MM.1S (cell line): ENCODE data around the gene TMEM59L.

Source experiments
- DNase-seq: peaks from one replicate; pipeline ENCODE4 v3.0.0-alpha.2; 2015
- H2AFZ ChIP-seq: fragments of 300-600 bp; sonication (generic); 2 replicates; pipeline ENCODE4 v1.6.0; 2016; ENCODE audit warnings: antibody characterized with exemption, low read length
- H3F3A ChIP-seq: fragments of 300-600 bp; sonication (generic); 2 replicates; pipeline ENCODE4 v1.6.1; 2016; ENCODE audit warnings: mild to moderate bottlenecking, antibody characterized with exemption, low read length, moderate library complexity, mixed read lengths; ENCODE audit not compliant: insufficient read depth
- H3K27ac ChIP-seq: fragments of 300-600 bp; sonication (generic); 2 replicates; pipeline ENCODE4 v1.5.1; 2016; ENCODE audit warnings: mild to moderate bottlenecking, low read length
- H3K27me3 ChIP-seq: fragments of 300-600 bp; sonication (generic); replicated peaks from 2 replicates; pipeline ENCODE4 v1.6.0; 2016; ENCODE audit warnings: low read length; ENCODE audit not compliant: insufficient read depth
- H3K36me3 ChIP-seq: fragments of 300-600 bp; sonication (generic); replicated peaks from 2 replicates; pipeline ENCODE4 v1.6.1; 2016; ENCODE audit warnings: mild to moderate bottlenecking, low read length, mixed read lengths; ENCODE audit not compliant: insufficient read depth
- H3K4me1 ChIP-seq: fragments of 300-600 bp; sonication (generic); 2 replicates; pipeline ENCODE4 v1.6.1; 2016; ENCODE audit warnings: low read length, mixed read lengths
- H3K4me2 ChIP-seq: fragments of 300-600 bp; sonication (generic); 2 replicates; pipeline ENCODE4 v1.6.0; 2016; ENCODE audit warnings: low read depth, low read length
- H3K4me3 ChIP-seq: fragments of 300-600 bp; sonication (generic); 2 replicates; pipeline ENCODE4 v1.5.1; 2016; ENCODE audit warnings: low read length, mixed read lengths
- H3K79me2 ChIP-seq: fragments of 300-600 bp; sonication (generic); 2 replicates; pipeline ENCODE4 v1.6.1; 2016; ENCODE audit warnings: mixed run types, low read length, mixed read lengths
- H3K9ac ChIP-seq: fragments of 300-600 bp; sonication (generic); 2 replicates; pipeline ENCODE4 v1.6.1; 2016; ENCODE audit warnings: low read length, mixed read lengths
- H3K9me2 ChIP-seq: fragments of 300-600 bp; sonication (generic); replicated peaks from 2 replicates; pipeline ENCODE4 v1.6.1; 2016; ENCODE audit warnings: mild to moderate bottlenecking, low read length, mixed read lengths; ENCODE audit not compliant: insufficient read depth
- H3K9me3 ChIP-seq: fragments of 300-600 bp; sonication (generic); replicated peaks from 2 replicates; pipeline ENCODE4 v1.6.1; 2016; ENCODE audit warnings: mild to moderate bottlenecking, low read length, mixed read lengths; ENCODE audit not compliant: insufficient read depth
- H4K20me1 ChIP-seq: fragments of 300-600 bp; sonication (generic); 2 replicates; pipeline ENCODE4 v1.6.1; 2016; ENCODE audit warnings: mild to moderate bottlenecking, low read length, moderate library complexity, mixed read lengths; ENCODE audit not compliant: insufficient read depth
- CTCF ChIP-seq: fragments of 300-600 bp; sonication (generic); IDR thresholded peaks from 2 replicates; pipeline ENCODE4 v1.5.1; 2016; ENCODE audit warnings: antibody characterized with exemption, low read length, mixed read lengths
- EZH2 ChIP-seq: fragments of 300-600 bp; sonication (generic); optimal IDR thresholded peaks from 2 replicates; pipeline ENCODE3; 2017; ENCODE audit warnings: low read depth, mild to moderate bottlenecking, antibody characterized with exemption, low read length, mixed read lengths
- EZH2phosphoT487 ChIP-seq: fragments of 300-600 bp; sonication (generic); IDR thresholded peaks from 2 replicates; pipeline ENCODE4 v1.6.1; 2018; ENCODE audit warnings: antibody characterized with exemption, low read length

The TMEM59L gene

GRCh38 chr19:18603958-18604819, 8.5 kb upstream of the TMEM59L start:
- no peaks in the 10 kb centered on the region for H3F3A ChIP-seq
- no peaks in the 10 kb centered on the region for H4K20me1 ChIP-seq
- DNase-seq = no peak
- no peaks in the 10 kb centered on the region for H3K4me1 ChIP-seq
- no peak overlapping the region for H3K4me3 ChIP-seq
- no peak overlapping the region for H2AFZ ChIP-seq
- H3K36me3 ChIP-seq = no peaks in the 10 kb centered on the region
- H3K9me3 ChIP-seq = no peaks in the 10 kb centered on the region
- no peak overlapping the region for H3K9ac ChIP-seq
- no peak for TF ChIP-seq EZH2
- no peak for TF ChIP-seq CTCF
- TF ChIP-seq EZH2phosphoT487 = no peak
- H3K4me2 ChIP-seq = no peak overlapping the region
- peaks cover 85% of the 10 kb centered on the region for H3K27me3 ChIP-seq
- H3K9me2 ChIP-seq = no peaks in the 10 kb centered on the region
- no peak overlapping the region for H3K27ac ChIP-seq
- no peaks in the 10 kb centered on the region for H3K79me2 ChIP-seq

GRCh38 chr19:18604820-18605159, 7.9 kb upstream of the TMEM59L start:
- DNase-seq = no peak
- H3K4me3 ChIP-seq = no peak overlapping the region
- H4K20me1 ChIP-seq = no peaks in the 10 kb centered on the region
- H2AFZ ChIP-seq = no peak overlapping the region
- no peak for TF ChIP-seq EZH2
- no peak for TF ChIP-seq CTCF
- TF ChIP-seq EZH2phosphoT487 = no peak
- H3F3A ChIP-seq = no peaks in the 10 kb centered on the region
- H3K27ac ChIP-seq = no peak overlapping the region
- no peak overlapping the region for H3K9ac ChIP-seq
- H3K36me3 ChIP-seq = no peaks in the 10 kb centered on the region
- H3K27me3 ChIP-seq = peaks cover 85% of the 10 kb centered on the region
- H3K4me1 ChIP-seq = no peaks in the 10 kb centered on the region
- H3K9me3 ChIP-seq = no peaks in the 10 kb centered on the region
- no peaks in the 10 kb centered on the region for H3K9me2 ChIP-seq
- H3K4me2 ChIP-seq = no peak overlapping the region
- no peaks in the 10 kb centered on the region for H3K79me2 ChIP-seq

- H3F3A ChIP-seq = no peaks in the 10 kb centered on the region
These were observed 7.5 kb upstream of the TMEM59L start for GRCh38 chr19:18605196-18605545.

More at GRCh38 chr19:18605196-18605545, 7.5 kb upstream of the TMEM59L start:
- Histone ChIP-seq H3K27me3 (peaks cover 85% of the 10 kb centered on the region), H3K27ac (no peak overlapping the region), H4K20me1 (no peaks in the 10 kb centered on the region), H3K4me3 (no peak overlapping the region), H2AFZ (no peak overlapping the region), H3K4me1 (no peaks in the 10 kb centered on the region), H3K9me3 (no peaks in the 10 kb centered on the region), H3K9me2 (no peaks in the 10 kb centered on the region), H3K4me2 (no peak overlapping the region), H3K9ac (no peak overlapping the region), H3K36me3 (no peaks in the 10 kb centered on the region), H3K79me2 (no peaks in the 10 kb centered on the region)
- DNase-seq = no peak
- TF ChIP-seq EZH2phosphoT487 (no peak), CTCF (no peak), EZH2 (no peak)
